IMR-90 (cell line): ENCODE measurements around the gene FBXW7. TPM values are rescaled to one million over a fixed set of nuclear protein-coding genes. Genes with fewer than 3 reads are reported as not detected.

ENCODE experiments used
- ATAC-seq: fragments of 200-7000 bp; cut with Tn5 transposase; 2 replicates; pipeline ENCODE4 v1.9.1; 2020; ENCODE audit warnings: low read depth, mild to moderate bottlenecking, moderate library complexity
- BruUV-seq: library from RNA; stranded (reverse); fragments of 400-500 nt; replicated peaks from 2 replicates; lab custom pipeline; 2021; lab: Mats Ljungman, UMichigan
- CTCF ChIA-PET: fragments of 300-600 bp; formaldehyde crosslinking; extraction: SDS; loops from one replicate; lab custom pipeline; 2021; ENCODE audit warnings: antibody characterized with exemption; lab: Yijun Ruan, JAX
- POLR2A ChIA-PET: fragments of 300-600 bp; sonication (Branson Sonifier 250); formaldehyde crosslinking; loops from one replicate; lab custom pipeline; 2022; ENCODE audit warnings: antibody characterized with exemption; ENCODE audit not compliant: unreplicated experiment; lab: Charles Lee
- DNase-seq: peaks from one replicate; pipeline ENCODE4 v3.0.0; 2013
- H2AFZ ChIP-seq: replicated peaks from 2 replicates; pipeline ENCODE3; 2013; ENCODE audit warnings: low read length, mild to moderate bottlenecking; ENCODE audit not compliant: poor library complexity
- H2AK5ac ChIP-seq: 2 replicates; pipeline ENCODE4 v1.6.1; 2013; ENCODE audit warnings: low read depth, low read length, inconsistent platforms
- H2AK9ac ChIP-seq: replicated peaks from 2 replicates; pipeline ENCODE3; 2013; ENCODE audit warnings: mild to moderate bottlenecking, low read depth, low read length, moderate library complexity; ENCODE audit not compliant: poor library complexity
- H2BK120ac ChIP-seq: 2 replicates; pipeline ENCODE4 v1.6.1; 2013; ENCODE audit warnings: low read depth, low read length, inconsistent platforms
- H2BK15ac ChIP-seq: 3 replicates; pipeline ENCODE4 v1.6.1; 2013; ENCODE audit warnings: low read depth, low read length, inconsistent platforms
- H2BK20ac ChIP-seq: 2 replicates; pipeline ENCODE4 v1.6.1; 2013; ENCODE audit warnings: low read depth, mild to moderate bottlenecking, inconsistent platforms, low read length, moderate library complexity
- H2BK5ac ChIP-seq: 2 replicates; pipeline ENCODE4 v1.6.1; 2013; ENCODE audit warnings: mild to moderate bottlenecking, low read depth, low read length, inconsistent platforms; ENCODE audit not compliant: poor library complexity, severe bottlenecking
- H3K14ac ChIP-seq: replicated peaks from 2 replicates; pipeline ENCODE4 v1.6.1; 2013; ENCODE audit warnings: low read depth, low read length, inconsistent platforms
- H3K18ac ChIP-seq: 2 replicates; pipeline ENCODE4 v1.6.1; 2013; ENCODE audit warnings: low read depth, low read length, control low read depth
- H3K23ac ChIP-seq: 2 replicates; pipeline ENCODE4 v1.6.1; 2013; ENCODE audit warnings: low read depth, low read length, inconsistent platforms
- H3K27ac ChIP-seq: 2 replicates; pipeline ENCODE4 v1.5.1; 2013; ENCODE audit warnings: mild to moderate bottlenecking, control low read depth, low read length; ENCODE audit not compliant: insufficient read depth
- H3K27me3 ChIP-seq: 2 replicates; pipeline ENCODE4 v1.6.1; 2013; ENCODE audit warnings: low read length; ENCODE audit not compliant: control insufficient read depth, insufficient read depth
- H3K36me3 ChIP-seq: 2 replicates; pipeline ENCODE4 v1.6.1; 2013; ENCODE audit warnings: low read length, mixed read lengths; ENCODE audit not compliant: control insufficient read depth, insufficient read depth
- H3K4ac ChIP-seq: 2 replicates; pipeline ENCODE4 v1.6.1; 2013; ENCODE audit warnings: low read depth, low read length, inconsistent platforms
- H3K4me1 ChIP-seq: 2 replicates; pipeline ENCODE4 v1.6.1; 2013; ENCODE audit warnings: low read length, mixed read lengths; ENCODE audit not compliant: control insufficient read depth, insufficient read depth
- H3K4me2 ChIP-seq: 2 replicates; pipeline ENCODE4 v1.6.1; 2013; ENCODE audit warnings: low read depth, mild to moderate bottlenecking, control low read depth, low read length, moderate library complexity
- H3K4me3 ChIP-seq: 2 replicates; pipeline ENCODE4 v1.5.1; 2013; ENCODE audit warnings: low read depth, mild to moderate bottlenecking, control low read depth, low read length, moderate library complexity; ENCODE audit not compliant: insufficient read depth
- H3K56ac ChIP-seq: 2 replicates; pipeline ENCODE4 v1.6.1; 2013; ENCODE audit warnings: low read length, inconsistent platforms; ENCODE audit not compliant: insufficient read depth; ENCODE audit errors: extremely low read depth
- H3K79me1 ChIP-seq, 2 experiments: 2 replicates each; pipeline ENCODE4 v1.6.1; 2013; ENCODE audit warnings: low read length in 2 of 2, inconsistent platforms in 1 of 2, low read depth in 1 of 2
- H3K9ac ChIP-seq: 2 replicates; pipeline ENCODE4 v1.6.1; 2013; ENCODE audit warnings: low read depth, low read length, control low read depth
- H3K9me1 ChIP-seq: 2 replicates; pipeline ENCODE4 v1.6.1; 2013; ENCODE audit warnings: low read length, inconsistent platforms; ENCODE audit not compliant: insufficient read depth
- H3K9me3 ChIP-seq: 2 replicates; pipeline ENCODE4 v1.6.1; 2013; ENCODE audit warnings: low read length; ENCODE audit not compliant: control insufficient read depth, insufficient read depth
- H4K20me1 ChIP-seq: 2 replicates; pipeline ENCODE4 v1.6.1; 2013; ENCODE audit warnings: low read length, inconsistent platforms; ENCODE audit not compliant: insufficient read depth
- H4K5ac ChIP-seq: 2 replicates; pipeline ENCODE4 v1.6.1; 2013; ENCODE audit warnings: mild to moderate bottlenecking, low read depth, low read length, control low read depth
- H4K8ac ChIP-seq, 2 experiments: 2 replicates each; pipeline ENCODE4 v1.6.1; 2013; ENCODE audit warnings: low read depth in 2 of 2, low read length in 2 of 2, control low read depth in 1 of 2, inconsistent platforms in 1 of 2
- H4K91ac ChIP-seq: 2 replicates; pipeline ENCODE4 v1.6.1; 2013; ENCODE audit warnings: low read depth, low read length, inconsistent platforms; ENCODE audit not compliant: insufficient read depth
- CHD1 ChIP-seq: IDR thresholded peaks from 2 replicates; pipeline ENCODE4 v1.6.1; 2012; ENCODE audit warnings: low read depth, low read length, improper control_type of control experiment
- MAFK ChIP-seq: IDR thresholded peaks from 2 replicates; pipeline ENCODE4 v1.6.1; 2012; ENCODE audit warnings: low read depth, low read length, improper control_type of control experiment
- POLR2A ChIP-seq: IDR thresholded peaks from 2 replicates; pipeline ENCODE4 v1.6.1; 2012; ENCODE audit warnings: mild to moderate bottlenecking, low read depth, low read length
- RCOR1 ChIP-seq: IDR thresholded peaks from 2 replicates; pipeline ENCODE4 v1.6.1; 2012; ENCODE audit warnings: mild to moderate bottlenecking, low read length, improper control_type of control experiment; ENCODE audit not compliant: insufficient replicate concordance
- WGBS, 2 experiments: methylation state at CpG; one replicate each; pipeline versions ENCODE4 v1.1.5 to v1.1.7; 2013; ENCODE audit warnings: missing lambda C conversion rate in 2 of 2; ENCODE audit not compliant: insufficient read length in 1 of 2; ENCODE audit errors: extremely low coverage in 2 of 2; 5-methylcytosine and 5-hydroxymethylcytosine counted together
- dilution Hi-C: fragments of 300-500 bp; cut with HindIII; formaldehyde crosslinking; loops from one replicate; pipeline ENCODE4 v1.14.3; 2018; ENCODE audit warnings: low sequenced_read_pairs; ENCODE audit not compliant: unreplicated experiment
- in situ Hi-C: fragments of 300-500 bp; cut with MboI; formaldehyde crosslinking; loops from 3 replicates; pipeline ENCODE4 v1.14.3; 2019; ENCODE audit warnings: low sequenced_read_pairs, inconsistent platforms, mixed read lengths
- intact Hi-C: fragments of 100-400 bp; cut with micrococcal nuclease; formaldehyde crosslinking; loops from 2 replicates; pipeline ENCODE4 v1.10.0; 2022
- polyA plus RNA-seq, 3 experiments: library from polyadenylated mRNA; depleted of rRNA; stranded (reverse); fragments of >200 nt; gene quantifications; 2 replicates each; pipeline ENCODE4 v1.2.3, GENCODE V29; 2012; ENCODE audit warnings: low replicate concordance in 1 of 3
- total RNA-seq: library from RNA; depleted of rRNA; stranded (reverse); fragments of >200 nt; gene quantifications from 2 replicates; pipeline ENCODE4 v1.2.3, GENCODE V29; 2012

Gene FBXW7
- total and polyA plus RNA-seq, 2 of the 4 experiments (the other 2 are of a cell fraction), result 7.2 to 27.4 TPM

- TF ChIP-seq RCOR1, result no peak
- TF ChIP-seq POLR2A, result no peak
Observed at GRCh38 chr4:152500800-152501434, 35.0 kb downstream of the FBXW7 start (continued).

- Histone ChIP-seq H3K4me3 (no peak overlapping the region), H3K4me2 (no peak overlapping the region), H3K27me3 (no peaks in the 10 kb centered on the region), H4K8ac (no peak overlapping the region), H2BK120ac (no peak overlapping the region), H3K36me3 (no peaks in the 10 kb centered on the region), H4K91ac (no peak overlapping the region), H2BK20ac (no peak overlapping the region), H3K9ac (no peak overlapping the region), H3K9me1 (no peaks in the 10 kb centered on the region), H3K4ac (no peak overlapping the region), H2AK5ac (no peak overlapping the region), H3K14ac (no peak overlapping the region), H2BK15ac (no peak overlapping the region), H2AFZ (no peak overlapping the region), H3K18ac (no peak overlapping the region), H2AK9ac (no peak overlapping the region), H2BK5ac (no peak overlapping the region), H3K9me3 (no peaks in the 10 kb centered on the region), H3K23ac (no peak overlapping the region), H3K56ac (no peak overlapping the region), H3K4me1 (no peaks in the 10 kb centered on the region), H4K20me1 (peaks cover 15% of the 10 kb centered on the region), H3K27ac (no peak overlapping the region), H4K5ac (no peak overlapping the region), H3K79me1 (peaks cover 19 to 28% of the 10 kb centered on the region in 2 experiments)
- ATAC-seq (no peak), DNase-seq (no peak)
- dilution Hi-C loops (no loop called here), in situ Hi-C loops (loop anchor here (10.0 kb wide), 1 partner anchor 235 kb away; no protein-coding TSS in a partner anchor), intact Hi-C loops (loop anchor here (5.0 kb wide), 1 partner anchor 237 kb away; no protein-coding TSS in a partner anchor)
- no CpG with 5 or more reads among the region's 2 CpGs for WGBS, 2 experiments
- TF ChIP-seq MAFK (peak; percentile 72), CHD1 (no peak)
- BruUV-seq, result no TSS peak
- POLR2A ChIA-PET, result interaction anchor here (0.6 kb wide), 1 partner anchor 85 kb away, joined by 3 read pairs; no protein-coding TSS in a partner anchor
- CTCF ChIA-PET, result interaction anchor here (1.0 to 2.0 kb wide), 4 partner anchors 14 to 140 kb away, joined by 3 to 24 read pairs (median 5); no protein-coding TSS in a partner anchor
Observed at GRCh38 chr4:152500275-152500674, 35.6 kb downstream of the FBXW7 start.
